Astrocyte of the cerebellum (primary cell): ENCODE measurements around the gene ATXN7L2.

Source experiments
- DNase-seq: peaks from one replicate; pipeline ENCODE4 v3.0.0-alpha.2; 2011; ENCODE audit warnings: low read depth
- H3K4me3 ChIP-seq: 2 replicates; pipeline ENCODE4 v1.5.1; 2011; ENCODE audit warnings: mild to moderate bottlenecking, low read depth, low read length, moderate library complexity
- in situ Hi-C: cut with HindIII; loops from 2 replicates; pipeline ENCODE4 v1.10.0; 2017; ENCODE audit warnings: low sequenced_read_pairs
- TF ChIP-seq, protein P1 (sequence below): IDR thresholded peaks from 2 replicates; pipeline ENCODE4 v1.5.1; 2012; ENCODE audit warnings: low read length, low read depth, moderate library complexity, mild to moderate bottlenecking; ENCODE audit errors: missing control alignments

ATXN7L2 gene

GRCh38 chr1:109499661-109500536 lies 16.2 kb downstream of the ATXN7L2 start:
- H3K4me3 ChIP-seq, result no peak overlapping the region
- TF ChIP-seq, protein P1, sequence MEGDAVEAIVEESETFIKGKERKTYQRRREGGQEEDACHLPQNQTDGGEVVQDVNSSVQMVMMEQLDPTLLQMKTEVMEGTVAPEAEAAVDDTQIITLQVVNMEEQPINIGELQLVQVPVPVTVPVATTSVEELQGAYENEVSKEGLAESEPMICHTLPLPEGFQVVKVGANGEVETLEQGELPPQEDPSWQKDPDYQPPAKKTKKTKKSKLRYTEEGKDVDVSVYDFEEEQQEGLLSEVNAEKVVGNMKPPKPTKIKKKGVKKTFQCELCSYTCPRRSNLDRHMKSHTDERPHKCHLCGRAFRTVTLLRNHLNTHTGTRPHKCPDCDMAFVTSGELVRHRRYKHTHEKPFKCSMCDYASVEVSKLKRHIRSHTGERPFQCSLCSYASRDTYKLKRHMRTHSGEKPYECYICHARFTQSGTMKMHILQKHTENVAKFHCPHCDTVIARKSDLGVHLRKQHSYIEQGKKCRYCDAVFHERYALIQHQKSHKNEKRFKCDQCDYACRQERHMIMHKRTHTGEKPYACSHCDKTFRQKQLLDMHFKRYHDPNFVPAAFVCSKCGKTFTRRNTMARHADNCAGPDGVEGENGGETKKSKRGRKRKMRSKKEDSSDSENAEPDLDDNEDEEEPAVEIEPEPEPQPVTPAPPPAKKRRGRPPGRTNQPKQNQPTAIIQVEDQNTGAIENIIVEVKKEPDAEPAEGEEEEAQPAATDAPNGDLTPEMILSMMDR, result peak; percentile 52
- in situ Hi-C loops, result no loop called here
- no peak for DNase-seq

DNA sequence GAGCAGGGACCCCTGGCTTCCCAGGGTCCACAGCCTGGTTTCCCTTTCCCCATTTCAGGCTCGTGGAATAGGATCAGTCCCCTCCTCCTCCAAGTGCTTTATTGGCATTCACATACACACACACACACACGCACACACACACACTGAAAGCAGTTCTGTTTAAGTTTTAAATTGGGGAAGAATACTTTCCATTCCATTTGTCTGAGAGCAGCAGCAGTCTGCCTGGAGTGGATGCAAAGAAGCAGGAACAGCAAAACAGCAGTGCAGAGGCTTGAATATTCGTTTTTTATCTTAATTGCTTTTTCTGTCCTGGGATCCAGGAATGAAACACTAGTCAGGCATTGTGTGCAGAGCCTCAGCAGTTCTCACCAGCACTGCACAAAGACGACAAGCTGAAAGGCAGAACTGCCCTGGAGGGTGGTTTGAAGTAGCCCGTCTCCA lies 17.3 kb downstream of the ATXN7L2 start:
- no peak for DNase-seq
- in situ Hi-C loops, result no loop called here

DNA sequence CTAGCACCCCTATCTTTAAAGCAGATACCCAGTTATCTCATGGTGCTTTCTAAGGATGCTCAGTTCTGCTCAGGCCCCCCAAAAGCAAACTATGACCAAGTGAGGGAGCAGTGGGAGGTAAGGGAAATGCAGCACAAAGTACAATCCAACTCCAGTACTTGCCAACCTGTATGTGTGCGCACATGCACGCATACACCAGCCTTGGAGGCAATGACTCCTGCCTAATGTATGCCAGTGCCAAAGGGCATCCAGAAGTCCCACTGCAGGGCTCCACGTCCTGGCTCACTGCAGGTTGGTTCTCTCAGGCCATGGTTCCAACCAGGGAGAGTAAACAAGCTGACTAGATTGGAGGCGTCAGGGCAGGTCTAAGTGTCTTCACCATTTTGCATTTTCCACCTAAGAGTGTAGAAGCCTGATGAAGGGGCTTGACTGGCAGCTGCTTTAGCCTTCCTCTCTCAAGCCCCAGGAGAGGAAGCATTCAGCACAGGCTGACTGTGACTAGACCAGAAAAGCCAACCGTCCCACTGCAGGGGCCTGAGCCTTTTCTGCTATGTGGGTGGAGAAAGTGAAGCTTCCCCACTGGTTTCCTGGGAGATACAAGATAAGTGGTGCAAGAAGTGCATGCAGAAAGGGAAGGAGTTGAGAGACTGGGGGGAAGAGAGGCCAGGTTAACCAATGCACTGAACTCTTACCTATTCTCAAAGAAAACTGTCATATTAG lies 18.1 kb downstream of the ATXN7L2 start:
- in situ Hi-C loops, result no loop called here
- DNase-seq, result no peak
- H3K4me3 ChIP-seq, result no peak overlapping the region
- TF ChIP-seq, protein P1, result no peak

More for the DNA sequence above, 17.3 kb downstream of the ATXN7L2 start:
- H3K4me3 ChIP-seq, result no peak overlapping the region
- TF ChIP-seq, protein P1, result no peak

- no peak for DNase-seq
These were observed 18.7 kb downstream of the ATXN7L2 start for GRCh38 chr1:109502364-109502851.

DNA sequence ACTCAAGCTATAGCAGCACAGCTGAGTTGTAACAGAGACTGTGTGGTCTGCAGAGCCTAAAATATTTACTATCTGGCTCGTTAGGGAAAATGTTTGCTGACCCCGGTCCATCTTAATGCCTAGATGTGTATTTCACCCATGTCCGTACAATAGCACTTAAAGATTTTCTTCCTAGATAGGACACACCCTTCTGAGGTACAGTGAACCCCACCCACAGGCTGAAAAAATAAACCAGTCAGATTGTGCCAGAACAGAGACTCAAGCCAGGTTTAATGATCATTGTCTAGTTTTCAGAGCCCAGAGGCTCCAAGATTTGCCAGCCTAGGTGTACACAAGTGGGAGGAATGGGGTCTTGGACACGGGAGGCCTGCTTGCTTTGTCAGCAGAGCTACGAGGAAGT lies 20.2 kb downstream of the ATXN7L2 start:
- H3K4me3 ChIP-seq, result no peak overlapping the region
- DNase-seq, result no peak
- in situ Hi-C loops, result no loop called here
- TF ChIP-seq, protein P1, result no peak

More at GRCh38 chr1:109502364-109502851, 18.7 kb downstream of the ATXN7L2 start:
- in situ Hi-C loops, result no loop called here
- TF ChIP-seq, protein P1, result no peak
- no peak overlapping the region for H3K4me3 ChIP-seq

GRCh38 chr1:109504974-109505373 lies 21.3 kb downstream of the ATXN7L2 start:
- H3K4me3 ChIP-seq, result no peak overlapping the region
- DNase-seq, result no peak
- in situ Hi-C loops, result no loop called here
- TF ChIP-seq, protein P1, result no peak
